Parathyroid adenoma (tissue), 2 donors: ENCODE data around the gene HOXD10.
A peak's percentile ranks its signal among the peaks of the same experiment; 100 is the strongest.

Experiments
- H2AFZ ChIP-seq: fragments of 300-600 bp; sonication (generic); one replicate; pipeline ENCODE4 v1.7.0; 2017; ENCODE audit warnings: antibody characterized with exemption, mild to moderate bottlenecking
- H3K27ac ChIP-seq: fragments of 300-600 bp; sonication (generic); one replicate; pipeline ENCODE4 v1.7.0; 2017
- H3K27me3 ChIP-seq: fragments of 300-600 bp; sonication (generic); one replicate; pipeline ENCODE4 v1.7.0; 2017; ENCODE audit warnings: low read length; ENCODE audit not compliant: control insufficient read depth, insufficient read depth
- H3K36me3 ChIP-seq: fragments of 300-600 bp; sonication (generic); one replicate; pipeline ENCODE4 v1.7.0; 2017; ENCODE audit warnings: low read length; ENCODE audit not compliant: control insufficient read depth, insufficient read depth
- H3K4me1 ChIP-seq: fragments of 300-600 bp; sonication (generic); one replicate; pipeline ENCODE4 v1.7.0; 2017; ENCODE audit warnings: control low read depth
- H3K4me2 ChIP-seq: fragments of 300-600 bp; sonication (generic); one replicate; pipeline ENCODE4 v1.7.0; 2017; ENCODE audit warnings: low read length
- H3K4me3 ChIP-seq: fragments of 300-600 bp; sonication (generic); one replicate; pipeline ENCODE4 v1.7.0; 2017; ENCODE audit warnings: low read depth, low read length
- H3K79me2 ChIP-seq: fragments of 300-600 bp; sonication (generic); one replicate; pipeline ENCODE4 v1.7.0; 2017; ENCODE audit warnings: control low read depth
- H3K9ac ChIP-seq: fragments of 300-600 bp; sonication (generic); one replicate; pipeline ENCODE4 v1.7.0; 2017; ENCODE audit warnings: mild to moderate bottlenecking
- H3K9me3 ChIP-seq: fragments of 300-600 bp; sonication (generic); one replicate; pipeline ENCODE4 v1.7.0; 2017; ENCODE audit warnings: low read length; ENCODE audit not compliant: control insufficient read depth
- CTCF ChIP-seq: fragments of 300-600 bp; sonication (generic); IDR thresholded peaks from one replicate; pipeline ENCODE4 v1.7.0; 2017; ENCODE audit warnings: antibody characterized with exemption, mild to moderate bottlenecking
- donor health status: primary hyperparathyroidism.

HOXD10 gene

GRCh38 chr2:176123411-176124109 is 7.0 kb downstream of the HOXD10 start:
- Histone ChIP-seq H2AFZ (no peak overlapping the region), H3K27ac (no peak overlapping the region), H3K4me3 (peak overlapping the region; percentile 44), H3K79me2 (no peaks in the 10 kb centered on the region), H3K27me3 (peaks cover 25% of the 10 kb centered on the region), H3K4me2 (peak overlapping the region; percentile 13), H3K36me3 (no peaks in the 10 kb centered on the region), H3K9me3 (no peaks in the 10 kb centered on the region), H3K4me1 (no peaks in the 10 kb centered on the region), H3K9ac (no peak overlapping the region)
- TF ChIP-seq CTCF = no peak

GRCh38 chr2:176124110-176124946 is 7.8 kb downstream of the HOXD10 start:
- no peak overlapping the region for H3K9ac ChIP-seq
- peaks cover 25% of the 10 kb centered on the region for H3K27me3 ChIP-seq
- H3K79me2 ChIP-seq = no peaks in the 10 kb centered on the region
- no peaks in the 10 kb centered on the region for H3K9me3 ChIP-seq
- H3K4me1 ChIP-seq = no peaks in the 10 kb centered on the region
- no peak for TF ChIP-seq CTCF
- H3K4me3 ChIP-seq = no peak overlapping the region
- H3K36me3 ChIP-seq = no peaks in the 10 kb centered on the region
- no peak overlapping the region for H3K4me2 ChIP-seq
- H2AFZ ChIP-seq = no peak overlapping the region
- H3K27ac ChIP-seq = no peak overlapping the region

- Histone ChIP-seq H3K9me3 (no peaks in the 10 kb centered on the region), H2AFZ (no peak overlapping the region), H3K27ac (no peak overlapping the region), H3K9ac (no peak overlapping the region), H3K4me3 (peak overlapping the region; percentile 3), H3K36me3 (no peaks in the 10 kb centered on the region), H3K4me2 (no peak overlapping the region), H3K27me3 (peaks cover 25% of the 10 kb centered on the region), H3K79me2 (no peaks in the 10 kb centered on the region), H3K4me1 (no peaks in the 10 kb centered on the region)
- no peak for TF ChIP-seq CTCF
Observed at GRCh38 chr2:176124947-176125771, 8.6 kb downstream of the HOXD10 start.

GRCh38 chr2:176125772-176126054 is 9.1 kb downstream of the HOXD10 start:
- no peak overlapping the region for H3K27ac ChIP-seq

More at GRCh38 chr2:176125772-176126054, 9.1 kb downstream of the HOXD10 start:
- Histone ChIP-seq H3K4me3 (no peak overlapping the region), H3K79me2 (no peaks in the 10 kb centered on the region), H3K4me2 (no peak overlapping the region), H3K36me3 (no peaks in the 10 kb centered on the region), H3K9me3 (no peaks in the 10 kb centered on the region), H3K27me3 (peaks cover 22% of the 10 kb centered on the region), H2AFZ (no peak overlapping the region), H3K4me1 (no peaks in the 10 kb centered on the region), H3K9ac (no peak overlapping the region)
- no peak for TF ChIP-seq CTCF
